Ovary (tissue), 3 donors: ENCODE results near the gene ZFYVE26.

Source experiments
- CTCF ChIP-seq, 3 donors: fragments of 450-650 bp in 2 of 3; fragments of 200-600 bp in 1 of 3; IDR thresholded peaks; one replicate each; pipeline versions ENCODE4 v1.5.1 to v1.8.0; 2016 to 2022; ENCODE audit warnings: antibody characterized with exemption in 3 of 3, mild to moderate bottlenecking in 1 of 3
- EP300 ChIP-seq: sonication (generic); formaldehyde crosslinking; IDR thresholded peaks from one replicate; pipeline ENCODE4 v1.6.1; 2017; ENCODE audit warnings: antibody characterized with exemption
- donor health status: DM: no; HTN: no; CAD: no.

DNA sequence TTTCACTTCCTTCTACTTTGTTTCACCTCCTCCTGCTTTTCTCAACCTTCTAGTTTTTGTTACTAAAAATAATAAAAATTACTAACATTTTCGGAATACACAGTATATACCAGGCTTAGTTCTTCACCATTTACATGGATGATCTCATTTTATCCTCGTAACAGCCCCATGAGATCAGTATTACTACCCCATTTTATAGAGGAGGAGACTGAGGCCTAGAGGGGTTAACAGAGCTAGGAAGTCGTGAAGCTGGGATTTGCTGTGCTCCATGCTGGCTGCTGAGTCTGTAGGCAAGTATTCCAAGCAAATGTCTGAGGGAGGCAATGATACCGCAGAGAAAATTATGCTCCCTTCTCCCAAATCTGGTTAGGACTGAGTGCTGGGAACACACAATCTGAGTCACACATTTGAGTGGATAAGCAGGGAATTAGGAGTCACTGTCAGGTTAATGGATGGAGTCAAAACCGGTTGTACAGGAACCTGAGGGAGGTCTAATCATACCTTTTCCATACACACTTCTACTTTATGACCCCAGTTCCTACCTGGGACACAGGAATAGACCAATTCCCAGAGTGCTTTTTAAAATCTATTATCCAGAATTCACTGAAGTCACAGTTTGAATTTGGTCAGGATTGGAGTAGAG lies 51.1 kb downstream of the ZFYVE26 start:
- no peak for TF ChIP-seq CTCF (IDR thresholded peaks at IDR 0.05)
- TF ChIP-seq EP300: no peak
